IMR-90 (cell line): Measurements from ENCODE around the gene RYR3. TPM values are rescaled to one million over a fixed set of nuclear protein-coding genes. Genes with fewer than 3 reads are reported as not detected.

Source experiments
- ATAC-seq: fragments of 200-7000 bp; cut with Tn5 transposase; 2 replicates; pipeline ENCODE4 v1.9.1; 2020; ENCODE audit warnings: low read depth, mild to moderate bottlenecking, moderate library complexity
- BruUV-seq: library from RNA; stranded (reverse); fragments of 400-500 nt; replicated peaks from 2 replicates; lab custom pipeline; 2021; lab: Mats Ljungman, UMichigan
- CTCF ChIA-PET: fragments of 300-600 bp; formaldehyde crosslinking; extraction: SDS; loops from one replicate; lab custom pipeline; 2021; ENCODE audit warnings: antibody characterized with exemption; lab: Yijun Ruan, JAX
- POLR2A ChIA-PET: fragments of 300-600 bp; sonication (Branson Sonifier 250); formaldehyde crosslinking; loops from one replicate; lab custom pipeline; 2022; ENCODE audit warnings: antibody characterized with exemption; ENCODE audit not compliant: unreplicated experiment; lab: Charles Lee
- DNase-seq: peaks from one replicate; pipeline ENCODE4 v3.0.0; 2013
- H2AFZ ChIP-seq: replicated peaks from 2 replicates; pipeline ENCODE3; 2013; ENCODE audit warnings: low read length, mild to moderate bottlenecking; ENCODE audit not compliant: poor library complexity
- H2AK5ac ChIP-seq: 2 replicates; pipeline ENCODE4 v1.6.1; 2013; ENCODE audit warnings: low read depth, low read length, inconsistent platforms
- H2AK9ac ChIP-seq: replicated peaks from 2 replicates; pipeline ENCODE3; 2013; ENCODE audit warnings: mild to moderate bottlenecking, low read depth, low read length, moderate library complexity; ENCODE audit not compliant: poor library complexity
- H2BK120ac ChIP-seq: 2 replicates; pipeline ENCODE4 v1.6.1; 2013; ENCODE audit warnings: low read depth, low read length, inconsistent platforms
- H2BK15ac ChIP-seq: 3 replicates; pipeline ENCODE4 v1.6.1; 2013; ENCODE audit warnings: low read depth, low read length, inconsistent platforms
- H2BK20ac ChIP-seq: 2 replicates; pipeline ENCODE4 v1.6.1; 2013; ENCODE audit warnings: low read depth, mild to moderate bottlenecking, inconsistent platforms, low read length, moderate library complexity
- H2BK5ac ChIP-seq: 2 replicates; pipeline ENCODE4 v1.6.1; 2013; ENCODE audit warnings: mild to moderate bottlenecking, low read depth, low read length, inconsistent platforms; ENCODE audit not compliant: poor library complexity, severe bottlenecking
- H3K14ac ChIP-seq: replicated peaks from 2 replicates; pipeline ENCODE4 v1.6.1; 2013; ENCODE audit warnings: low read depth, low read length, inconsistent platforms
- H3K18ac ChIP-seq: 2 replicates; pipeline ENCODE4 v1.6.1; 2013; ENCODE audit warnings: low read depth, low read length, control low read depth
- H3K23ac ChIP-seq: 2 replicates; pipeline ENCODE4 v1.6.1; 2013; ENCODE audit warnings: low read depth, low read length, inconsistent platforms
- H3K27ac ChIP-seq: 2 replicates; pipeline ENCODE4 v1.5.1; 2013; ENCODE audit warnings: mild to moderate bottlenecking, control low read depth, low read length; ENCODE audit not compliant: insufficient read depth
- H3K27me3 ChIP-seq: 2 replicates; pipeline ENCODE4 v1.6.1; 2013; ENCODE audit warnings: low read length; ENCODE audit not compliant: control insufficient read depth, insufficient read depth
- H3K36me3 ChIP-seq: 2 replicates; pipeline ENCODE4 v1.6.1; 2013; ENCODE audit warnings: low read length, mixed read lengths; ENCODE audit not compliant: control insufficient read depth, insufficient read depth
- H3K4ac ChIP-seq: 2 replicates; pipeline ENCODE4 v1.6.1; 2013; ENCODE audit warnings: low read depth, low read length, inconsistent platforms
- H3K4me1 ChIP-seq: 2 replicates; pipeline ENCODE4 v1.6.1; 2013; ENCODE audit warnings: low read length, mixed read lengths; ENCODE audit not compliant: control insufficient read depth, insufficient read depth
- H3K4me2 ChIP-seq: 2 replicates; pipeline ENCODE4 v1.6.1; 2013; ENCODE audit warnings: low read depth, mild to moderate bottlenecking, control low read depth, low read length, moderate library complexity
- H3K4me3 ChIP-seq: 2 replicates; pipeline ENCODE4 v1.5.1; 2013; ENCODE audit warnings: low read depth, mild to moderate bottlenecking, control low read depth, low read length, moderate library complexity; ENCODE audit not compliant: insufficient read depth
- H3K56ac ChIP-seq: 2 replicates; pipeline ENCODE4 v1.6.1; 2013; ENCODE audit warnings: low read length, inconsistent platforms; ENCODE audit not compliant: insufficient read depth; ENCODE audit errors: extremely low read depth
- H3K79me1 ChIP-seq, 2 experiments: 2 replicates each; pipeline ENCODE4 v1.6.1; 2013; ENCODE audit warnings: low read length in 2 of 2, inconsistent platforms in 1 of 2, low read depth in 1 of 2
- H3K9ac ChIP-seq: 2 replicates; pipeline ENCODE4 v1.6.1; 2013; ENCODE audit warnings: low read depth, low read length, control low read depth
- H3K9me1 ChIP-seq: 2 replicates; pipeline ENCODE4 v1.6.1; 2013; ENCODE audit warnings: low read length, inconsistent platforms; ENCODE audit not compliant: insufficient read depth
- H3K9me3 ChIP-seq: 2 replicates; pipeline ENCODE4 v1.6.1; 2013; ENCODE audit warnings: low read length; ENCODE audit not compliant: control insufficient read depth, insufficient read depth
- H4K20me1 ChIP-seq: 2 replicates; pipeline ENCODE4 v1.6.1; 2013; ENCODE audit warnings: low read length, inconsistent platforms; ENCODE audit not compliant: insufficient read depth
- H4K5ac ChIP-seq: 2 replicates; pipeline ENCODE4 v1.6.1; 2013; ENCODE audit warnings: mild to moderate bottlenecking, low read depth, low read length, control low read depth
- H4K8ac ChIP-seq, 2 experiments: 2 replicates each; pipeline ENCODE4 v1.6.1; 2013; ENCODE audit warnings: low read depth in 2 of 2, low read length in 2 of 2, control low read depth in 1 of 2, inconsistent platforms in 1 of 2
- H4K91ac ChIP-seq: 2 replicates; pipeline ENCODE4 v1.6.1; 2013; ENCODE audit warnings: low read depth, low read length, inconsistent platforms; ENCODE audit not compliant: insufficient read depth
- CHD1 ChIP-seq: IDR thresholded peaks from 2 replicates; pipeline ENCODE4 v1.6.1; 2012; ENCODE audit warnings: low read depth, low read length, improper control_type of control experiment
- MAFK ChIP-seq: IDR thresholded peaks from 2 replicates; pipeline ENCODE4 v1.6.1; 2012; ENCODE audit warnings: low read depth, low read length, improper control_type of control experiment
- MAZ ChIP-seq: IDR thresholded peaks from 2 replicates; pipeline ENCODE4 v1.6.1; 2012; ENCODE audit warnings: low read depth, mild to moderate bottlenecking, low read length, improper control_type of control experiment, moderate library complexity, borderline replicate concordance
- NFE2L2 ChIP-seq: fragments of 150-350 bp; IDR thresholded peaks from 2 replicates; pipeline ENCODE4 v1.6.1; 2016; ENCODE audit warnings: low read depth, mild to moderate bottlenecking, low read length
- RAD21 ChIP-seq: IDR thresholded peaks from 2 replicates; pipeline ENCODE4 v1.6.1; 2012; ENCODE audit warnings: low read length, improper control_type of control experiment
- RCOR1 ChIP-seq: IDR thresholded peaks from 2 replicates; pipeline ENCODE4 v1.6.1; 2012; ENCODE audit warnings: mild to moderate bottlenecking, low read length, improper control_type of control experiment; ENCODE audit not compliant: insufficient replicate concordance
- RFX5 ChIP-seq: IDR thresholded peaks from 2 replicates; pipeline ENCODE4 v1.8.0; 2012; ENCODE audit warnings: low read depth, mild to moderate bottlenecking, low read length, moderate library complexity
- WGBS, 2 experiments: methylation state at CpG; one replicate each; pipeline versions ENCODE4 v1.1.5 to v1.1.7; 2013; ENCODE audit warnings: missing lambda C conversion rate in 2 of 2; ENCODE audit not compliant: insufficient read length in 1 of 2; ENCODE audit errors: extremely low coverage in 2 of 2; 5-methylcytosine and 5-hydroxymethylcytosine counted together
- dilution Hi-C: fragments of 300-500 bp; cut with HindIII; formaldehyde crosslinking; loops from one replicate; pipeline ENCODE4 v1.14.3; 2018; ENCODE audit warnings: low sequenced_read_pairs; ENCODE audit not compliant: unreplicated experiment
- in situ Hi-C: fragments of 300-500 bp; cut with MboI; formaldehyde crosslinking; loops from 3 replicates; pipeline ENCODE4 v1.14.3; 2019; ENCODE audit warnings: low sequenced_read_pairs, inconsistent platforms, mixed read lengths
- intact Hi-C: fragments of 100-400 bp; cut with micrococcal nuclease; formaldehyde crosslinking; loops from 2 replicates; pipeline ENCODE4 v1.10.0; 2022
- polyA plus RNA-seq, 3 experiments: library from polyadenylated mRNA; depleted of rRNA; stranded (reverse); fragments of >200 nt; gene quantifications; 2 replicates each; pipeline ENCODE4 v1.2.3, GENCODE V29; 2012; ENCODE audit warnings: low replicate concordance in 1 of 3
- total RNA-seq: library from RNA; depleted of rRNA; stranded (reverse); fragments of >200 nt; gene quantifications from 2 replicates; pipeline ENCODE4 v1.2.3, GENCODE V29; 2012
- TF ChIP-seq, protein P1 (sequence below): conservative IDR thresholded peaks from 2 replicates; pipeline ENCODE4 v1.5.1; 2012; ENCODE audit warnings: mild to moderate bottlenecking, low read depth, low read length, improper control_type of control experiment
- TF ChIP-seq, protein P2 (sequence below): fragments of 150-350 bp; IDR thresholded peaks from 2 replicates; pipeline ENCODE4 v1.6.1; 2017; ENCODE audit warnings: mild to moderate bottlenecking, antibody characterized with exemption, low read length, low read depth

Gene RYR3
- total and polyA plus RNA-seq, 2 of the 4 experiments (the other 2 are of a cell fraction) = 0.18 TPM; not detected in 1

DNA sequence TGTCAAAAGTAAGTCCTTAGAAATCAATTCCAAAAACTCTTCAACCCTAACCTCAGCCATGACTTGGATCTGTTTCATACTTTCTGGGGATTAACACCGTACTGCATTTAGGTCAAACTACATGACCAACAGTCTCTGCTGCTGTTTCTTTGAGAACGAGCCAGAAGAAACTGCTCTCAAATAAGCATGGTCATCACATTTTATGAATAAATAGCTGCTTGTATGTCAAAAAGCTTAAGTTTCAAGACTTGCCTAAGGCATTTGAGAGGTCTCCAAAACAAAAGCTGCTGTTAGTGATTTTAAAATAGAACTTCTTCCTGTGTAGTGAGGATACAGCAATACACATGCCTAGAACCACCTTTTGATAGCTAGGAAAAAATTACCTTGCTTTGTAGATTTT is 491.2 kb downstream of the RYR3 start:
- Histone ChIP-seq H3K9me1 (no peaks in the 10 kb centered on the region), H2AK9ac (no peak overlapping the region), H3K4me3 (no peak overlapping the region), H3K4ac (no peak overlapping the region), H2AFZ (no peak overlapping the region), H3K4me1 (no peaks in the 10 kb centered on the region), H2BK15ac (no peak overlapping the region), H3K23ac (no peak overlapping the region), H3K9me3 (no peaks in the 10 kb centered on the region), H3K79me1 (no peaks in the 10 kb centered on the region), H4K91ac (no peak overlapping the region), H4K5ac (no peak overlapping the region), H4K20me1 (no peaks in the 10 kb centered on the region), H2AK5ac (no peak overlapping the region), H2BK120ac (no peak overlapping the region), H3K27me3 (peaks cover 8% of the 10 kb centered on the region), H2BK5ac (no peak overlapping the region), H3K18ac (no peak overlapping the region), H3K56ac (no peak overlapping the region), H3K14ac (no peak overlapping the region), H3K9ac (no peak overlapping the region), H3K4me2 (no peak overlapping the region), H3K27ac (no peak overlapping the region), H4K8ac (no peak overlapping the region), H3K36me3 (no peaks in the 10 kb centered on the region), H2BK20ac (no peak overlapping the region)
- intact Hi-C loops (loop anchor here (5.0 kb wide), 1 partner anchor 165 kb away; the partner anchor contains the start of gene CHRM5), dilution Hi-C loops (no loop called here), in situ Hi-C loops (no loop called here)
- ChIA-PET CTCF (interaction anchor here (0.5 to 0.9 kb wide), 2 partner anchors 9 to 10 kb away, joined by 3 read pairs; no protein-coding TSS in a partner anchor), POLR2A (no interaction called here)
- TF ChIP-seq RFX5 (no peak), CHD1 (no peak), RCOR1 (no peak), NFE2L2 (no peak), RAD21 (no peak), MAZ (no peak), MAFK (peak; percentile 59)
- TF ChIP-seq, protein P1, sequence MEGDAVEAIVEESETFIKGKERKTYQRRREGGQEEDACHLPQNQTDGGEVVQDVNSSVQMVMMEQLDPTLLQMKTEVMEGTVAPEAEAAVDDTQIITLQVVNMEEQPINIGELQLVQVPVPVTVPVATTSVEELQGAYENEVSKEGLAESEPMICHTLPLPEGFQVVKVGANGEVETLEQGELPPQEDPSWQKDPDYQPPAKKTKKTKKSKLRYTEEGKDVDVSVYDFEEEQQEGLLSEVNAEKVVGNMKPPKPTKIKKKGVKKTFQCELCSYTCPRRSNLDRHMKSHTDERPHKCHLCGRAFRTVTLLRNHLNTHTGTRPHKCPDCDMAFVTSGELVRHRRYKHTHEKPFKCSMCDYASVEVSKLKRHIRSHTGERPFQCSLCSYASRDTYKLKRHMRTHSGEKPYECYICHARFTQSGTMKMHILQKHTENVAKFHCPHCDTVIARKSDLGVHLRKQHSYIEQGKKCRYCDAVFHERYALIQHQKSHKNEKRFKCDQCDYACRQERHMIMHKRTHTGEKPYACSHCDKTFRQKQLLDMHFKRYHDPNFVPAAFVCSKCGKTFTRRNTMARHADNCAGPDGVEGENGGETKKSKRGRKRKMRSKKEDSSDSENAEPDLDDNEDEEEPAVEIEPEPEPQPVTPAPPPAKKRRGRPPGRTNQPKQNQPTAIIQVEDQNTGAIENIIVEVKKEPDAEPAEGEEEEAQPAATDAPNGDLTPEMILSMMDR = no peak
- TF ChIP-seq, protein P2, sequence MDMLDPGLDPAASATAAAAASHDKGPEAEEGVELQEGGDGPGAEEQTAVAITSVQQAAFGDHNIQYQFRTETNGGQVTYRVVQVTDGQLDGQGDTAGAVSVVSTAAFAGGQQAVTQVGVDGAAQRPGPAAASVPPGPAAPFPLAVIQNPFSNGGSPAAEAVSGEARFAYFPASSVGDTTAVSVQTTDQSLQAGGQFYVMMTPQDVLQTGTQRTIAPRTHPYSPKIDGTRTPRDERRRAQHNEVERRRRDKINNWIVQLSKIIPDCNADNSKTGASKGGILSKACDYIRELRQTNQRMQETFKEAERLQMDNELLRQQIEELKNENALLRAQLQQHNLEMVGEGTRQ = no peak
- no TSS peak for BruUV-seq
- no peak for ATAC-seq
- no CpG with 5 or more reads among the region's 2 CpGs for WGBS, 2 experiments
- DNase-seq = no peak
